SK-N-SH (cell line): ENCODE measurements around the gene AKAP12. TPM values are rescaled to one million over a fixed set of nuclear protein-coding genes. Genes with fewer than 3 reads are reported as not detected.

Experiments used
- CTCF ChIA-PET: fragments of 300-600, 350-600 bp; formaldehyde crosslinking; extraction: SDS; loops from one replicate; lab custom pipeline; 2021; lab: Yijun Ruan, JAX
- POLR2A ChIA-PET: fragments of 350-600 bp; sonication (Branson Sonifier 250); formaldehyde crosslinking; extraction: SDS; loops from one replicate; lab custom pipeline; 2020; ENCODE audit warnings: antibody characterized with exemption, inconsistent platforms; lab: Yijun Ruan, JAX
- DNase-seq: peaks from one replicate; pipeline ENCODE4 v3.0.0; 2012
- H2AFZ ChIP-seq: fragments of 200-600 bp; sonication (generic); 2 replicates; pipeline ENCODE4 v1.8.1; 2016; ENCODE audit warnings: antibody characterized with exemption, mild to moderate bottlenecking, low read depth
- H3F3A ChIP-seq: fragments of 200-600 bp; sonication (generic); replicated peaks from 2 replicates; pipeline ENCODE3; 2016; ENCODE audit warnings: antibody characterized with exemption, mild to moderate bottlenecking; ENCODE audit not compliant: insufficient read depth
- H3K27ac ChIP-seq, 2 experiments: fragments of 200-500 bp in 1 of 2; fragments of 200-600 bp in 1 of 2; sonication (Bioruptor generic) in 1 of 2; sonication (generic), shearing (Covaris generic) in 1 of 2; 2 replicates each; pipeline versions ENCODE4 v1.5.1 to v1.6.1; 2014 to 2016; ENCODE audit warnings: low read depth in 2 of 2, inconsistent platforms in 1 of 2, low read length in 1 of 2, mild to moderate bottlenecking in 1 of 2, mixed read lengths in 1 of 2
- H3K27me3 ChIP-seq: fragments of 200-600 bp; sonication (generic), shearing (Covaris generic); 2 replicates; pipeline ENCODE4 v1.6.1; 2016; ENCODE audit warnings: mixed run types; ENCODE audit not compliant: insufficient read depth
- H3K36me3 ChIP-seq, 2 experiments: fragments of 200-500 bp in 1 of 2; fragments of 200-600 bp in 1 of 2; sonication (Bioruptor generic) in 1 of 2; sonication (generic) in 1 of 2; replicated peaks in 1 of 2; 2 replicates each; pipeline versions ENCODE3 to v1.5.1; 2014 to 2016; ENCODE audit warnings: low read length in 1 of 2, mild to moderate bottlenecking in 1 of 2; ENCODE audit not compliant: insufficient read depth in 2 of 2, control insufficient read depth in 1 of 2
- H3K4me1 ChIP-seq, 2 experiments: fragments of 200-500 bp in 1 of 2; fragments of 200-600 bp in 1 of 2; sonication (Bioruptor generic) in 1 of 2; sonication (generic), shearing (Covaris generic) in 1 of 2; 2 replicates each; pipeline versions ENCODE4 v1.5.1 to v1.6.1; 2014 to 2016; ENCODE audit warnings: low read depth in 1 of 2, low read length in 1 of 2, mixed run types in 1 of 2; ENCODE audit not compliant: insufficient read depth in 2 of 2, control insufficient read depth in 1 of 2
- H3K4me2 ChIP-seq: fragments of 200-600 bp; sonication (generic), shearing (Covaris generic); 2 replicates; pipeline ENCODE4 v1.6.1; 2017; ENCODE audit warnings: mixed run types
- H3K4me3 ChIP-seq, 2 experiments: fragments of 200-500 bp in 1 of 2; fragments of 200-600 bp in 1 of 2; sonication (Bioruptor generic) in 1 of 2; sonication (generic), shearing (Covaris generic) in 1 of 2; 2 replicates each; pipeline versions ENCODE4 v1.5.1 to v1.8.1; 2014 to 2016; ENCODE audit warnings: low read depth in 2 of 2, inconsistent platforms in 1 of 2, low read length in 1 of 2, mild to moderate bottlenecking in 1 of 2, mixed read lengths in 1 of 2, moderate library complexity in 1 of 2
- H3K79me2 ChIP-seq: fragments of 200-600 bp; sonication (generic); 2 replicates; pipeline ENCODE4 v1.8.1; 2017; ENCODE audit warnings: mild to moderate bottlenecking; ENCODE audit not compliant: insufficient read depth
- H3K9ac ChIP-seq: fragments of 200-600 bp; sonication (generic); 2 replicates; pipeline ENCODE4 v1.6.1; 2017; ENCODE audit warnings: mixed run types
- H3K9me2 ChIP-seq: fragments of 200-600 bp; sonication (generic); 2 replicates; pipeline ENCODE4 v1.6.1; 2017; ENCODE audit warnings: mixed run types
- H3K9me3 ChIP-seq: fragments of 200-600 bp; sonication (generic); 2 replicates; pipeline ENCODE4 v1.6.1; 2017; ENCODE audit warnings: mixed run types, mild to moderate bottlenecking, moderate library complexity
- H4K20me1 ChIP-seq: fragments of 200-600 bp; sonication (generic); 2 replicates; pipeline ENCODE4 v1.6.1; 2017; ENCODE audit warnings: mild to moderate bottlenecking, mixed run types; ENCODE audit not compliant: insufficient read depth
- CTCF ChIP-seq: fragments of 200-600 bp; sonication (generic); IDR thresholded peaks from 2 replicates; pipeline ENCODE4 v1.6.1; 2017; ENCODE audit warnings: antibody characterized with exemption, mild to moderate bottlenecking, moderate library complexity
- ELF1 ChIP-seq: IDR thresholded peaks from 2 replicates; pipeline ENCODE4 v1.4.0; 2012
- FOSL2 ChIP-seq: IDR thresholded peaks from 2 replicates; pipeline ENCODE4 v1.4.0; 2012; ENCODE audit warnings: low read depth, mild to moderate bottlenecking, moderate library complexity, borderline replicate concordance
- FOXM1 ChIP-seq: IDR thresholded peaks from 2 replicates; pipeline ENCODE4 v1.4.0; 2012; ENCODE audit warnings: low read depth, mild to moderate bottlenecking
- GABPA ChIP-seq: IDR thresholded peaks from 2 replicates; pipeline ENCODE4 v1.4.0; 2012; ENCODE audit warnings: low read depth, mild to moderate bottlenecking
- JUND ChIP-seq: IDR thresholded peaks from 2 replicates; pipeline ENCODE4 v1.4.0; 2012
- MEF2A ChIP-seq: IDR thresholded peaks from 2 replicates; pipeline ENCODE4 v1.4.0; 2012; ENCODE audit warnings: low read depth, borderline replicate concordance
- MXI1 ChIP-seq: IDR thresholded peaks from 2 replicates; pipeline ENCODE4 v1.6.1; 2012; ENCODE audit warnings: mild to moderate bottlenecking, low read depth, low read length, improper control_type of control experiment
- NFIC ChIP-seq: IDR thresholded peaks from 2 replicates; pipeline ENCODE4 v1.4.0; 2012; ENCODE audit warnings: borderline replicate concordance
- NRF1 ChIP-seq: IDR thresholded peaks from 2 replicates; pipeline ENCODE4 v1.6.1; 2012; ENCODE audit warnings: low read depth, mild to moderate bottlenecking, low read length
- POLR2AphosphoS5 ChIP-seq: IDR thresholded peaks from 2 replicates; pipeline ENCODE4 v1.6.1; 2012; ENCODE audit warnings: low read depth, low read length
- RFX5 ChIP-seq: IDR thresholded peaks from 2 replicates; pipeline ENCODE4 v1.6.1; 2012; ENCODE audit warnings: mild to moderate bottlenecking, improper control_type of control experiment, low read length
- RXRA ChIP-seq: IDR thresholded peaks from 2 replicates; pipeline ENCODE4 v1.4.0; 2012; ENCODE audit warnings: low read depth, mild to moderate bottlenecking, borderline replicate concordance
- SIN3A ChIP-seq: IDR thresholded peaks from 2 replicates; pipeline ENCODE4 v1.6.1; 2012; ENCODE audit warnings: low read depth, mild to moderate bottlenecking, low read length, moderate library complexity, borderline replicate concordance
- TCF12 ChIP-seq: IDR thresholded peaks from 2 replicates; pipeline ENCODE4 v1.4.0; 2012
- TEAD4 ChIP-seq: IDR thresholded peaks from 2 replicates; pipeline ENCODE4 v1.4.0; 2012; ENCODE audit warnings: mild to moderate bottlenecking, borderline replicate concordance; ENCODE audit not compliant: insufficient read depth
- YY1 ChIP-seq: IDR thresholded peaks from 2 replicates; pipeline ENCODE4 v1.4.0; 2012; ENCODE audit warnings: low read depth, mild to moderate bottlenecking
- ZBTB33 ChIP-seq: IDR thresholded peaks from 2 replicates; pipeline ENCODE4 v1.4.0; 2012; ENCODE audit warnings: low read depth, borderline replicate concordance
- WGBS: methylation state at CpG from one replicate; pipeline ENCODE4 v1.1.6; 2017; ENCODE audit warnings: low lambda C conversion rate; 5-methylcytosine and 5-hydroxymethylcytosine counted together
- polyA plus RNA-seq, 3 experiments: library from polyadenylated mRNA; depleted of rRNA; stranded (reverse); fragments of >200 nt; gene quantifications; 2 replicates each; pipeline ENCODE4 v1.2.3, GENCODE V29; 2012

AKAP12 gene
- polyA plus RNA-seq, 1 of the 3 experiments (the other 2 are of a cell fraction): 46.5 TPM

- DNase-seq: no peak
- Histone ChIP-seq H3K4me2 (no peak overlapping the region), H3K79me2 (peaks cover 63% of the 10 kb centered on the region; the same call in 1 of the 2 replicates), H3K27me3 (no peaks in the 10 kb centered on the region), H3K4me1 (no peaks in the 10 kb centered on the region), H3K9ac (no peak overlapping the region), H3K9me2 (no peaks in the 10 kb centered on the region), H3F3A (peaks cover 10% of the 10 kb centered on the region), H3K36me3 (peaks cover 0 to 3% of the 10 kb centered on the region in 2 experiments), H3K27ac (no peak overlapping the region), H4K20me1 (0 out of 2 replicates have a peak, but pooled peaks cover 3% of the 10 kb centered on the region), H3K4me3 (no peak overlapping the region), H2AFZ (no peak overlapping the region), H3K9me3 (no peaks in the 10 kb centered on the region)
- ChIA-PET POLR2A (no interaction called here), CTCF (interaction anchor here (0.9 kb wide), 1 partner anchor 19 kb away, joined by 3 read pairs; no protein-coding TSS in a partner anchor)
- TF ChIP-seq TEAD4: no peak
- TF ChIP-seq CTCF: no peak
- no peak for TF ChIP-seq NFIC
- TF ChIP-seq MEF2A: no peak
- no peak for TF ChIP-seq YY1
- TF ChIP-seq RXRA: no peak
- no peak for TF ChIP-seq ZBTB33
- TF ChIP-seq FOXM1: no peak
- TF ChIP-seq TCF12: no peak
- TF ChIP-seq NRF1: no peak
- no peak for TF ChIP-seq POLR2AphosphoS5
- TF ChIP-seq MXI1: no peak
- TF ChIP-seq GABPA: no peak
- TF ChIP-seq SIN3A: no peak
- TF ChIP-seq RFX5: no peak
- TF ChIP-seq JUND: no peak
- no peak for TF ChIP-seq FOSL2
- TF ChIP-seq ELF1: no peak
- 92% methylated on average over 3 of the region's 3 CpGs for WGBS
These were observed 24.2 kb downstream of the AKAP12 start for GRCh38 chr6:151263967-151264366.

GRCh38 chr6:151265282-151265681, 25.5 kb downstream of the AKAP12 start:
- DNase-seq: no peak
- Histone ChIP-seq H3K9ac (no peak overlapping the region), H3K9me2 (no peaks in the 10 kb centered on the region), H3K27me3 (no peaks in the 10 kb centered on the region), H3K4me3 (no peak overlapping the region), H3K79me2 (peaks cover 66% of the 10 kb centered on the region), H3F3A (peaks cover 23% of the 10 kb centered on the region), H2AFZ (no peak overlapping the region), H3K9me3 (no peaks in the 10 kb centered on the region), H3K4me2 (no peak overlapping the region), H3K4me1 (no peaks in the 10 kb centered on the region; a peak in 1 of 4 replicates), H3K36me3 (peaks cover 0 to 3% of the 10 kb centered on the region in 2 experiments)
- POLR2A ChIA-PET: no interaction called here
- TF ChIP-seq NRF1: no peak
- TF ChIP-seq YY1: no peak
- TF ChIP-seq ELF1: no peak
- TF ChIP-seq ZBTB33: no peak
- no peak for TF ChIP-seq POLR2AphosphoS5
- no peak for TF ChIP-seq GABPA
- TF ChIP-seq TEAD4: no peak
- TF ChIP-seq, all 33 proteins: peak for 0
- CTCF ChIA-PET: interaction anchor here (0.7 to 1.7 kb wide), 2 partner anchors 25 to 251 kb away, joined by 3 to 5 read pairs; partner anchors contain the start of gene AKAP12
- H3K27ac ChIP-seq: no peak overlapping the region
- H4K20me1 ChIP-seq: no peaks in the 10 kb centered on the region
